Fibroblast of villous mesenchyme (primary cell): ENCODE results near the gene GMDS. TPM values are rescaled to one million over a fixed set of nuclear protein-coding genes. Genes with fewer than 3 reads are reported as not detected.

ENCODE experiments used
- DNase-seq: peaks from one replicate; pipeline ENCODE4 v3.0.0-alpha.2; 2010; ENCODE audit warnings: low read depth
- H3K4me3 ChIP-seq: 2 replicates; pipeline ENCODE4 v1.5.1; 2011; ENCODE audit warnings: low read depth, mild to moderate bottlenecking, low read length
- total RNA-seq: library from RNA; depleted of rRNA; stranded (reverse); fragments of >200 nt; gene quantifications from 2 replicates; pipeline ENCODE4 v1.2.3, GENCODE V29; 2012
- TF ChIP-seq, protein P1 (sequence below): IDR thresholded peaks from 2 replicates; pipeline ENCODE4 v1.5.1; 2012; ENCODE audit warnings: low read depth, mild to moderate bottlenecking, low read length; ENCODE audit not compliant: insufficient read depth

The GMDS gene
- total RNA-seq, 1 donor: 6.5 TPM

DNA sequence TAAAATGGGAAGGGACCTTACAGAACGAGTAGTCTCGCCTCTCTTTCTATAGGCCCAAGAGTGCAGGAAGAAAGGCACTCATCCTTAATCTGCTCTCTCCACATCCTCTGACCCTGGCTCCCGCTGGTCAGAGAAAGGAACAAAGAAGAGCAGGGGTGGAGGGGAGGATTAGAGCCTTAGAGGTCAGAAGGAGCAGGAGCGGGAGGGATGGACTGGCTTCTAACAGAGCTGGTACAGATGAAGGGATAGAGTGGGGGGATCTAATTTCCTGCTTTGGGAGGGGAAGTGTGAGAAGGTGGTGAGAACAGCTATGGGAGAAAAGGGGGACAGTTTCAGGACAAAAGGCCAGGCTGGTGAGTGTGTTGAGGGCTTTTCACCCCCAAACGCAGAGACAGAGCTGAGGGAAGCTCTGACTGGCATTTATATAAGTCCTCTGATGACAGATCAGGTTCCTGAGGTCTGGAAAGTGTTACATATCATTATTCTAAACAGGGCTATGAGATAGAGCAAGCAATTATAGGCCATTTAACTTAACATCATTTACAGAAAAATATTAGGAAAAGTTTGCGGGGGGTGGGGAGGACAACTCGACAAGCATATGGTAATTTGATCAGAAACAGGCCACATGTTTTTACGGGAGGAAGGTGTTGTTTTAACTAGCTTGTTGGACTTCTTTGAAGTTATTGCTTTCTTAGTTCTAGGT, 524.6 kb downstream of the GMDS start:
- DNase-seq: no peak
- H3K4me3 ChIP-seq: no peak overlapping the region
- TF ChIP-seq, protein P1, sequence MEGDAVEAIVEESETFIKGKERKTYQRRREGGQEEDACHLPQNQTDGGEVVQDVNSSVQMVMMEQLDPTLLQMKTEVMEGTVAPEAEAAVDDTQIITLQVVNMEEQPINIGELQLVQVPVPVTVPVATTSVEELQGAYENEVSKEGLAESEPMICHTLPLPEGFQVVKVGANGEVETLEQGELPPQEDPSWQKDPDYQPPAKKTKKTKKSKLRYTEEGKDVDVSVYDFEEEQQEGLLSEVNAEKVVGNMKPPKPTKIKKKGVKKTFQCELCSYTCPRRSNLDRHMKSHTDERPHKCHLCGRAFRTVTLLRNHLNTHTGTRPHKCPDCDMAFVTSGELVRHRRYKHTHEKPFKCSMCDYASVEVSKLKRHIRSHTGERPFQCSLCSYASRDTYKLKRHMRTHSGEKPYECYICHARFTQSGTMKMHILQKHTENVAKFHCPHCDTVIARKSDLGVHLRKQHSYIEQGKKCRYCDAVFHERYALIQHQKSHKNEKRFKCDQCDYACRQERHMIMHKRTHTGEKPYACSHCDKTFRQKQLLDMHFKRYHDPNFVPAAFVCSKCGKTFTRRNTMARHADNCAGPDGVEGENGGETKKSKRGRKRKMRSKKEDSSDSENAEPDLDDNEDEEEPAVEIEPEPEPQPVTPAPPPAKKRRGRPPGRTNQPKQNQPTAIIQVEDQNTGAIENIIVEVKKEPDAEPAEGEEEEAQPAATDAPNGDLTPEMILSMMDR: no peak

DNA sequence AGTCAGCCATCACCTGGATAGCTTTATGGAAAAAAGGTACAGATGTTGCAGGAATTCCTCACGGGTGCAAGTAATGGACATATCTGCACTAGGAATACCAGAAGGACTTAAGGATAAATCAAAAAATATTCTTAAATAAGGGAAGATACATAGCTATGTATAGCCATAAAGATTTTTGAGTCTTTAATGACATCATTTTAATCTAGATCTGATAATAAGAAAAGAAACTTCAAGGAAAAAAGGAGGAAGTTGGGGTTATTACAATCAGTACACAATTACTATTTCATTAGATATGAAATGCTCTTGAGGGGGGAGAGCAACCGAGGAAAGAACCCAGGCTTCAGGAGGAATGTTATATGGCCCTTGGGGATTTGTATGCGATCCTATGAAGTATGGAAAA, 525.5 kb downstream of the GMDS start:
- TF ChIP-seq, protein P1: no peak
- no peak for DNase-seq
- no peak overlapping the region for H3K4me3 ChIP-seq

DNA sequence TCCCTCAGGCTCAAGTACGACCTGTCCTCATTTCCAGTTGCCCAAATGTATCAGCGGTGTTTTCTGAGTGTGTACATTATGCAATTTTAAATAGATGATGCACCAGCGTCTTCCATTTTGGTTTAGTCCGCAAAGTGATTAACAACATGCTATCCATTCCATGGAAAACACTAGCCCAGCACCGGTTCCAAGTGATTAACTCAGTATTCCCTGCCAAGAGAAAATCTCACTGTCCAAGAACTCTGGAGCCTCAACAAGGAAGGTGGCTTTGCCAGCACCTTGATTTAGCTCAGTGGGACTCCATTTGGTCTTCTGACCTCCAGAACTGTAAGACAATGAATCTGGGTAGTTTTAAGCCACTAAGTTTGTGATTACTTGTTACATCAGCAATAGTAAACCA, 528.5 kb downstream of the GMDS start:
- no peak for DNase-seq
- TF ChIP-seq, protein P1: no peak
- H3K4me3 ChIP-seq: no peak overlapping the region

GRCh38 chr6:1716396-1716795, 529.0 kb downstream of the GMDS start:
- no peak overlapping the region for H3K4me3 ChIP-seq
- no peak for DNase-seq
- TF ChIP-seq, protein P1: no peak

GRCh38 chr6:1715336-1715735, 530.1 kb downstream of the GMDS start:
- TF ChIP-seq, protein P1: no peak
- H3K4me3 ChIP-seq: no peak overlapping the region
- DNase-seq: no peak

GRCh38 chr6:1714654-1715053, 530.8 kb downstream of the GMDS start:
- TF ChIP-seq, protein P1: no peak
- H3K4me3 ChIP-seq: no peak overlapping the region
- DNase-seq: no peak
